Vagina (tissue), 2 donors: Measurements from ENCODE around the gene LHFPL2. TPM values are rescaled to one million over a fixed set of nuclear protein-coding genes. Genes with fewer than 3 reads are reported as not detected.

Experiments
- DNase-seq, 2 donors: peaks; one replicate each; pipeline ENCODE4 v3.0.0-alpha.2; 2017; ENCODE audit errors: extremely low spot score in 2 of 2
- H3K27ac ChIP-seq: fragments of 200-600 bp; sonication (generic); one replicate; pipeline ENCODE4 v1.5.1; 2019
- H3K27me3 ChIP-seq: fragments of 200-600 bp; sonication (generic); one replicate; pipeline ENCODE4 v1.5.1; 2019
- H3K36me3 ChIP-seq, 2 donors: fragments of 200-600 bp; sonication (generic); one replicate each; pipeline ENCODE4 v1.5.1; 2017 to 2019
- H3K4me1 ChIP-seq: fragments of 200-600 bp; sonication (generic); one replicate; pipeline ENCODE4 v1.5.1; 2019
- H3K4me3 ChIP-seq, 2 donors: fragments of 200-600 bp; sonication (generic); 1 replicate in 1 of 2; 2 replicates in 1 of 2; pipeline ENCODE4 v1.5.1; 2016 to 2019
- H3K9me3 ChIP-seq: fragments of 200-600 bp; sonication (generic); one replicate; pipeline ENCODE4 v1.5.1; 2019
- POLR2A ChIP-seq, 2 donors: fragments of 450-650 bp; IDR thresholded peaks; one replicate each; pipeline ENCODE4 v1.6.1; 2017; ENCODE audit warnings: antibody characterized with exemption in 2 of 2, mild to moderate bottlenecking in 2 of 2, moderate library complexity in 2 of 2
- POLR2AphosphoS5 ChIP-seq, 2 donors: sonication (generic); formaldehyde crosslinking; IDR thresholded peaks; one replicate each; pipeline ENCODE4 v1.9.0; 2017; ENCODE audit warnings: antibody characterized with exemption in 2 of 2, mild to moderate bottlenecking in 2 of 2, low read depth in 1 of 2; ENCODE audit not compliant: insufficient read depth in 1 of 2
- intact Hi-C: fragments of 100-400 bp; cut with DNase I; formaldehyde crosslinking; loops from one replicate; pipeline ENCODE4 v1.15.1; 2023
- total RNA-seq: library from RNA; depleted of rRNA; stranded (reverse); fragments of >200 nt; gene quantifications from one replicate; pipeline ENCODE4 v1.2.3, GENCODE V29; 2016
- TF ChIP-seq, protein P1 (sequence below), 3 experiments: fragments of 450-650 bp in 2 of 3; fragments of 200-600 bp in 1 of 3; sonication (generic) in 1 of 3; IDR thresholded peaks; one replicate each; pipeline ENCODE4 v1.5.1; 2017 to 2019; ENCODE audit warnings: antibody characterized with exemption in 3 of 3, mild to moderate bottlenecking in 2 of 3, moderate library complexity in 2 of 3

LHFPL2 gene
- total RNA-seq, 1 donor from 2014 or later = 24.8 TPM

DNA sequence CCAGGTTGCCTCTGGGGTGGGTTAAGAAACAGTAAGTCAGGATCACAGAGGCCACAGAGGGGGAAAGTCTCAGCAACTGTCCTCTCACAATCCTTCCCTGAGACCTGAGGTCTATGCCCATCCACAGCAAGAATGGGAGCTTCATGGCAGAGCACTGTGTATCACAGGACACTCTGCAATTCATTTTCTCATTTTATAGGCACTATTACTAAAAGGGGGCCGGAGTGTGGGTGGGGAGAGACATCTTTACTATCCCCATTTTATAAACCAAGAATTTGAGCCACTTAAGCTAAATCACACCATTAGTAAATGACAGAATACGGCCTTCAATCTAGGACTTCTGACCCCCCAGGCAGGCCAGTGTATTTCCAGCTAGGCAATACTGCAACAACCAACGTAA, 79.9 kb downstream of the LHFPL2 start:
- peaks cover 28% of the 10 kb centered on the region for H3K4me1 ChIP-seq
- peak in 1 of 2 donors; percentile 52 for DNase-seq
- H3K4me3 ChIP-seq = no peak overlapping the region
- TF ChIP-seq POLR2AphosphoS5 (IDR thresholded peaks at IDR 0.05; ENCODE audit: insufficient read depth in 1 of 2, low read depth in 1 of 2) (no peak), POLR2A (IDR thresholded peaks at IDR 0.05) (no peak)
- TF ChIP-seq, protein P1, sequence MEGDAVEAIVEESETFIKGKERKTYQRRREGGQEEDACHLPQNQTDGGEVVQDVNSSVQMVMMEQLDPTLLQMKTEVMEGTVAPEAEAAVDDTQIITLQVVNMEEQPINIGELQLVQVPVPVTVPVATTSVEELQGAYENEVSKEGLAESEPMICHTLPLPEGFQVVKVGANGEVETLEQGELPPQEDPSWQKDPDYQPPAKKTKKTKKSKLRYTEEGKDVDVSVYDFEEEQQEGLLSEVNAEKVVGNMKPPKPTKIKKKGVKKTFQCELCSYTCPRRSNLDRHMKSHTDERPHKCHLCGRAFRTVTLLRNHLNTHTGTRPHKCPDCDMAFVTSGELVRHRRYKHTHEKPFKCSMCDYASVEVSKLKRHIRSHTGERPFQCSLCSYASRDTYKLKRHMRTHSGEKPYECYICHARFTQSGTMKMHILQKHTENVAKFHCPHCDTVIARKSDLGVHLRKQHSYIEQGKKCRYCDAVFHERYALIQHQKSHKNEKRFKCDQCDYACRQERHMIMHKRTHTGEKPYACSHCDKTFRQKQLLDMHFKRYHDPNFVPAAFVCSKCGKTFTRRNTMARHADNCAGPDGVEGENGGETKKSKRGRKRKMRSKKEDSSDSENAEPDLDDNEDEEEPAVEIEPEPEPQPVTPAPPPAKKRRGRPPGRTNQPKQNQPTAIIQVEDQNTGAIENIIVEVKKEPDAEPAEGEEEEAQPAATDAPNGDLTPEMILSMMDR (IDR thresholded peaks at IDR 0.05) = no peak
- intact Hi-C loops = no loop called here
- no peaks in the 10 kb centered on the region for H3K27me3 ChIP-seq
- H3K36me3 ChIP-seq = no peaks in the 10 kb centered on the region
- peak overlapping the region; percentile 37 for H3K27ac ChIP-seq
- no peaks in the 10 kb centered on the region for H3K9me3 ChIP-seq

DNA sequence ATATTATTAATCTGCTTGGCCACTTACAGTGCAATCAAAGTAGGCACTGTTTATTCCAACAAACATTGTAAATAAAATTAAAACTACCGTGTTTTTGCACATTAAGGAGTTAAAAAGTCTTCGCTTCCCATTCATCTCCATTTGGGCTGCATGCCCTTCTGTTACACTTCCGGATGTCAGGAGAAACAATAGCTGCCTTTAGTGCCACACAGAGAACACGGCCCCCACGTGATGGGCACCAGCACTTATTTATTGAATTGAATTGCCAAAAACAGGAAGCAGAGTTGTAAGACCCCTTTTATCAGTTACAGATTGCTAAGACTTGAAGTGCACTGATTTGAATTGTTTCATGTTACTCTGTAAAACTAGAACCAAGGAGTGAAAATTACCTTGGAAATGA, 80.4 kb downstream of the LHFPL2 start:
- no peaks in the 10 kb centered on the region for H3K27me3 ChIP-seq

DNA sequence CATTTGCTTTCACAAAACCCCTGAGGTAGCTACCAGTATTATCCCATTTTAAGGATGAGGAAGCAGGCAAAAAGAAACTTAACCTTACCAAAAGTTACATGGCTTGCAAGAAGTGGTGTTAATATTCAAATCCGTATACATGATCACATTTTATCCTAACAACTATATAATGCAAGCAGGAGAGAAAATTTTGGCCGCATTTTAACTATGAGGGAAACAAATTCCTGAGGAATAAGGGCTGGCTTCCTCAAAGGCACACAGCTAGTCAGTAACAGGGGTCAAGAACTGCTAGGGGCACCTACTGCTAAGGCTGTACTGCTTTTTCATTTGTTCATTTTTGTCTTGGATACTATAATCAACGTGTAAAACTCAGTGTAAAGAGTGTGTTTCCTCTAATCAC, 81.0 kb downstream of the LHFPL2 start:
- H3K36me3 ChIP-seq = no peaks in the 10 kb centered on the region
- DNase-seq = no peak
- intact Hi-C loops = no loop called here
- H3K4me1 ChIP-seq = peaks cover 28% of the 10 kb centered on the region
- H3K27me3 ChIP-seq = no peaks in the 10 kb centered on the region
- H3K9me3 ChIP-seq = no peaks in the 10 kb centered on the region
- no peak for TF ChIP-seq POLR2A (IDR thresholded peaks at IDR 0.05)
- TF ChIP-seq, protein P1 (IDR thresholded peaks at IDR 0.05) = no peak
- TF ChIP-seq POLR2AphosphoS5 (IDR thresholded peaks at IDR 0.05; ENCODE audit: insufficient read depth in 1 of 2, low read depth in 1 of 2) = no peak
- H3K27ac ChIP-seq = peak overlapping the region; percentile 37
- no peak overlapping the region for H3K4me3 ChIP-seq

More for the DNA sequence above, 80.4 kb downstream of the LHFPL2 start:
- peak overlapping the region; percentile 37 for H3K27ac ChIP-seq
- no peaks in the 10 kb centered on the region for H3K36me3 ChIP-seq
- H3K9me3 ChIP-seq = no peaks in the 10 kb centered on the region
- DNase-seq = peak in 1 of 2 donors; percentile 37
- no peak overlapping the region for H3K4me3 ChIP-seq
- intact Hi-C loops = no loop called here
- TF ChIP-seq, protein P1 (IDR thresholded peaks at IDR 0.05) = no peak
- peak in 1 of 2 donors; percentile 25 for TF ChIP-seq POLR2AphosphoS5 (IDR thresholded peaks at IDR 0.05; ENCODE audit: insufficient read depth in 1 of 2, low read depth in 1 of 2)
- no peak for TF ChIP-seq POLR2A (IDR thresholded peaks at IDR 0.05)
- peaks cover 28% of the 10 kb centered on the region for H3K4me1 ChIP-seq

DNA sequence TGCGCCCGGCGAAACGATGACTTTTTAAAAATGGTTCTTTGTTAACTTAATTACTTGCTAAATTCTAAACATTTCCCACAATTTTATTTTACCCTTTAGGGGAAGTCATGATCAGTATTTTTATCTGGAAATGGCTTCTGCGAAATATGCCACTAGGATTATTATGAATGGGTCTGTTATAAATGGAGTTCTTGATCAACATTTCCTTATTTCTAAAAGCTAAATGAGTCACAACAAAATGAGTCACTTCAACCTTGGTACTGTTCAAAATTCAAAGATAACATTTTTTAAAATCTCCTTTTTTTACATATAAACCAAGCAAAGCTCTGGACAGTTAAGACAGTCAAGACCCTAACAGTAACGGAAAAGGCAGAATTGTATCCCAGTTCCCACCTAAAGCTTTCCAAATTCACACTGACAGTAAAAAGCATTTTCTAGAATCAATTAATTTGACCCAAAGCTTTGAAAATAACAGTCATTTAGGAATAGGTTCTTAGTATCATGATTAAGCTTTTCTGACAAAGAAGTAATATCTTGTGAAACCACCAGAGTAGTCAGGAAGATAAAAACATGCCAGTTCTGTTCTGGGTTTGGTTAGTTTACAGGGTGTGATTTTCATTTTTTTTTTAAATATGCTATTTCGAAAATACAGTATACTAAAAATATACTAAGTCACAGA, 81.7 kb downstream of the LHFPL2 start:
- H3K27me3 ChIP-seq = no peaks in the 10 kb centered on the region
- intact Hi-C loops = no loop called here
- no peaks in the 10 kb centered on the region for H3K9me3 ChIP-seq
- peaks cover 28% of the 10 kb centered on the region for H3K4me1 ChIP-seq
- no peak for DNase-seq
- TF ChIP-seq POLR2A (IDR thresholded peaks at IDR 0.05) (no peak), POLR2AphosphoS5 (IDR thresholded peaks at IDR 0.05; ENCODE audit: insufficient read depth in 1 of 2, low read depth in 1 of 2) (no peak)
- TF ChIP-seq, protein P1 (IDR thresholded peaks at IDR 0.05) = no peak
- H3K4me3 ChIP-seq = no peak overlapping the region
- no peaks in the 10 kb centered on the region for H3K36me3 ChIP-seq
- H3K27ac ChIP-seq = peak overlapping the region; percentile 37

GRCh38 chr5:78565395-78565794, 83.2 kb downstream of the LHFPL2 start:
- intact Hi-C loops = no loop called here
- Histone ChIP-seq H3K9me3 (no peaks in the 10 kb centered on the region), H3K27me3 (no peaks in the 10 kb centered on the region), H3K36me3 (no peaks in the 10 kb centered on the region), H3K27ac (no peak overlapping the region), H3K4me3 (no peak overlapping the region), H3K4me1 (peaks cover 28% of the 10 kb centered on the region)
- no peak for TF ChIP-seq POLR2A (IDR thresholded peaks at IDR 0.05)
- TF ChIP-seq, protein P1 (IDR thresholded peaks at IDR 0.05) = no peak
- no peak for TF ChIP-seq POLR2AphosphoS5 (IDR thresholded peaks at IDR 0.05; ENCODE audit: insufficient read depth in 1 of 2, low read depth in 1 of 2)
- no peak for DNase-seq
